ENCODE data around the gene HOXD10.

HOXD10 gene

DNA sequence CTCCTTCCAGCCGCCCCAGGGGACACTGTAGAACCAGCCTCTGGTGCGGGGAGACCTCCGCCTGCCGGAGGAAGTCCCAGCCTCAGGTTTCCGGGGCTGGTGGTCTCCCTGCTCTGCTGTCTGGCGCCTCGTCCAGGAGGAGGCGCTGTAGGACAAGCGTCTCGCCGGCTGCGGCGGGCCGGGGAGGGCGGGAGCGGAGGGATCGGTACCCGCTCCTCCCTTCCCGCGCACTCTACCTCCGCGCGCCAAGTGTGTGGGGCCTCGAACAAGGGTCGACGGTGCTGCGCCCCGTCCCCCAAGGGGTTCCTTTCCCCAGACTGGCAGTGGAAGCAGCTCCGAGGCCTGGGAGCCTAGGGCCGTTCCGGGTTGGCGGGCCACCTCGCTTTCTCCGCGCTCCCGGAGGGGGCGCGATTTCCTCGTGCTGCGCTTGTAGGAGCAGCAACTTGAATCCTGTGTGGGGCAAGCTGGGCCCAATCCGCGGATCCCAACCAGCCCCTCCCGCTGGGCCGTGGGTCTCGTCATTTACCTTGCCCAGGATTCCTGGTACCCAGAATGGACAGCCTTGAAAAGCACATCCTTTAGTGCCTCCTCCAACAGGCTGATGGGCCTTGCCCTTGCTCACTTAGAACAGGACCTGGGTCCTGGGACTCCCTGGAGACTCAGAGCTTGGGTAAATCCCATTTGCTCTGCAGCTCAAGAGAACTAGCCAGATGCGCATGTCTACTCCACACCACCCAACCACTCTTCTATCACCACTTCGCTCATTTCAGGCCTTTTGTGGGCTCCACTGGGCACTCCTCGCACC is 24.1 kb downstream of the HOXD10 start:
- H3K27me3 ChIP-seq (replicated peaks; ENCODE audit: control insufficient read depth, insufficient read depth, low read length) = no peaks in the 10 kb centered on the region
- peak; percentile 80 for DNase-seq (ENCODE audit: extremely low read depth, insufficient read length)
- no peaks in the 10 kb centered on the region for H3K36me3 ChIP-seq (ENCODE audit: control insufficient read depth, insufficient read depth, low read length)
- TF ChIP-seq, protein P1, sequence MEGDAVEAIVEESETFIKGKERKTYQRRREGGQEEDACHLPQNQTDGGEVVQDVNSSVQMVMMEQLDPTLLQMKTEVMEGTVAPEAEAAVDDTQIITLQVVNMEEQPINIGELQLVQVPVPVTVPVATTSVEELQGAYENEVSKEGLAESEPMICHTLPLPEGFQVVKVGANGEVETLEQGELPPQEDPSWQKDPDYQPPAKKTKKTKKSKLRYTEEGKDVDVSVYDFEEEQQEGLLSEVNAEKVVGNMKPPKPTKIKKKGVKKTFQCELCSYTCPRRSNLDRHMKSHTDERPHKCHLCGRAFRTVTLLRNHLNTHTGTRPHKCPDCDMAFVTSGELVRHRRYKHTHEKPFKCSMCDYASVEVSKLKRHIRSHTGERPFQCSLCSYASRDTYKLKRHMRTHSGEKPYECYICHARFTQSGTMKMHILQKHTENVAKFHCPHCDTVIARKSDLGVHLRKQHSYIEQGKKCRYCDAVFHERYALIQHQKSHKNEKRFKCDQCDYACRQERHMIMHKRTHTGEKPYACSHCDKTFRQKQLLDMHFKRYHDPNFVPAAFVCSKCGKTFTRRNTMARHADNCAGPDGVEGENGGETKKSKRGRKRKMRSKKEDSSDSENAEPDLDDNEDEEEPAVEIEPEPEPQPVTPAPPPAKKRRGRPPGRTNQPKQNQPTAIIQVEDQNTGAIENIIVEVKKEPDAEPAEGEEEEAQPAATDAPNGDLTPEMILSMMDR (IDR thresholded peaks at IDR 0.05; ENCODE audit: insufficient read depth, low read length, poor library complexity, severe bottlenecking) = peak; percentile 93
- peak overlapping the region; percentile 59 for H3K4me3 ChIP-seq (replicated peaks; ENCODE audit: low read depth, low read length)

GRCh38 chr2:176142281-176142680 is 25.7 kb downstream of the HOXD10 start:
- H3K27me3 ChIP-seq (replicated peaks; ENCODE audit: control insufficient read depth, insufficient read depth, low read length) = no peaks in the 10 kb centered on the region; the same call in 1 of the 2 replicates
- H3K4me3 ChIP-seq (replicated peaks; ENCODE audit: low read depth, low read length) = no peak overlapping the region
- TF ChIP-seq, protein P1 (IDR thresholded peaks at IDR 0.05; ENCODE audit: insufficient read depth, low read length, poor library complexity, severe bottlenecking) = no peak
- DNase-seq (ENCODE audit: extremely low read depth, insufficient read length) = no peak
- no peaks in the 10 kb centered on the region for H3K36me3 ChIP-seq (ENCODE audit: control insufficient read depth, insufficient read depth, low read length)

GRCh38 chr2:176145085-176145969 is 28.7 kb downstream of the HOXD10 start:
- no peak for DNase-seq (ENCODE audit: extremely low read depth, insufficient read length)
- Histone ChIP-seq H3K36me3 (ENCODE audit: control insufficient read depth, insufficient read depth, low read length) (no peaks in the 10 kb centered on the region), H3K4me3 (replicated peaks; ENCODE audit: low read depth, low read length) (no peak overlapping the region), H3K27me3 (replicated peaks; ENCODE audit: control insufficient read depth, insufficient read depth, low read length) (no peaks in the 10 kb centered on the region; the same call in 1 of the 2 replicates)
- TF ChIP-seq, protein P1 (IDR thresholded peaks at IDR 0.05; ENCODE audit: insufficient read depth, low read length, poor library complexity, severe bottlenecking) = no peak

DNA sequence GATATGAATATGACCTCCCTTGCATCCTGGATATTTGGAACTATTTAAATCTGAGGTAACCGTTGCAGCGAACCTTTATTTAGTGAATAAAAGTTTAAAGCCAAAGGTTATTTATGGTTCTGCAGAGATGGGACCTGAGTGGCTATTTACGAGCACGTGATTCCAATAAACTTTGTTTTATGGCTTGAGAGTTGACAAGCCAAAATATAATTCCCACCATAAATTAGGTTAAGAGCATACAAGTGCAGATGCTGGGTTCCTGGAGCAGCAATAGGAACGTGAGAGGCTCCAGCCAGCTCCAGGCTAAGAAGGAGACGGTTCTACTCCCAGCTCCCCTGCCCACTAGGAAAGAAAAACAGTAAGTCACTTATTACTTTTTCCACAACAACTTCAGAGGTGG is 29.5 kb downstream of the HOXD10 start:
- Histone ChIP-seq H3K4me3 (replicated peaks; ENCODE audit: low read depth, low read length) (no peak overlapping the region), H3K27me3 (replicated peaks; ENCODE audit: control insufficient read depth, insufficient read depth, low read length) (peaks cover 2% of the 10 kb centered on the region; the same call in 1 of the 2 replicates), H3K36me3 (ENCODE audit: control insufficient read depth, insufficient read depth, low read length) (no peaks in the 10 kb centered on the region)
- TF ChIP-seq, protein P1 (IDR thresholded peaks at IDR 0.05; ENCODE audit: insufficient read depth, low read length, poor library complexity, severe bottlenecking) = no peak
- no peak for DNase-seq (ENCODE audit: extremely low read depth, insufficient read length)

DNA sequence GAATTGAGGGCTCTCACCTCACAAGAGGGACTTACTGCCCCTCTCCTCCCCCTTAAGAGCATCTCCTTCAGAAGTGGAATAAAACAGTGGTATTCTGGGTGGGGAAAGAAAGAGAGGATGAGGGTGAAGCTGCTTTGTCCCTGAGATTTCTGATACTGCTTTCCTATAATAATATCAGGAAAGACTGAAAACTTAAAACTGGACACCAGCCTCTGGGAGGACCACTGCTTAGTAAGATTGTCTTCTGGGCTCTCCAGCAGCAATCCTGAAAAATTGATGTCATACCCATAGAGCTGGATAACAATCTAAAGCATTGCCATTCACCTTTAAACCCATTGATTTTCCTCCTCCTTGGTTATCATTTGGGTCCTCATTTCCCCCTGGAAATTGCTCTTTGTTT is 30.1 kb downstream of the HOXD10 start:
- H3K36me3 ChIP-seq (ENCODE audit: control insufficient read depth, insufficient read depth, low read length) = no peaks in the 10 kb centered on the region
- H3K27me3 ChIP-seq (replicated peaks; ENCODE audit: control insufficient read depth, insufficient read depth, low read length) = peaks cover 2% of the 10 kb centered on the region; the same call in 1 of the 2 replicates
- no peak for DNase-seq (ENCODE audit: extremely low read depth, insufficient read length)

More for the DNA sequence above, 30.1 kb downstream of the HOXD10 start:
- TF ChIP-seq, protein P1 (IDR thresholded peaks at IDR 0.05; ENCODE audit: insufficient read depth, low read length, poor library complexity, severe bottlenecking) = no peak
- H3K4me3 ChIP-seq (replicated peaks; ENCODE audit: low read depth, low read length) = no peak overlapping the region

Measured in GM06990 (cell line).